CD4-positive, alpha-beta T cell treated with Interleukin-6 for 4 hours (primary cell): ENCODE results near the gene KRTAP2-2.
"Not testable (repeated sequence)": the region's sequence is repeated elsewhere in the genome, so short reads cannot be mapped to it uniquely, and the experiment has no call there.

Experiments used
- DNase-seq: peaks from one replicate; pipeline ENCODE4 v3.0.0-alpha.2; 2020; ENCODE audit warnings: mixed read lengths

KRTAP2-2 gene

GRCh38 chr17:41055130-41055529 is at the start of gene KRTAP2-2:
Gene KRTAP2-2 (minus strand): TSS chr17:41055230. CDS start chr17:41055211, 19 bp downstream.
- not testable (repeated sequence) for DNase-seq

- not testable (repeated sequence) for DNase-seq
These were observed 49.5 kb upstream of the KRTAP2-2 start for GRCh38 chr17:41104386-41105038.

GRCh38 chr17:41103896-41104295 is 48.9 kb upstream of the KRTAP2-2 start:
- no peak for DNase-seq

DNA sequence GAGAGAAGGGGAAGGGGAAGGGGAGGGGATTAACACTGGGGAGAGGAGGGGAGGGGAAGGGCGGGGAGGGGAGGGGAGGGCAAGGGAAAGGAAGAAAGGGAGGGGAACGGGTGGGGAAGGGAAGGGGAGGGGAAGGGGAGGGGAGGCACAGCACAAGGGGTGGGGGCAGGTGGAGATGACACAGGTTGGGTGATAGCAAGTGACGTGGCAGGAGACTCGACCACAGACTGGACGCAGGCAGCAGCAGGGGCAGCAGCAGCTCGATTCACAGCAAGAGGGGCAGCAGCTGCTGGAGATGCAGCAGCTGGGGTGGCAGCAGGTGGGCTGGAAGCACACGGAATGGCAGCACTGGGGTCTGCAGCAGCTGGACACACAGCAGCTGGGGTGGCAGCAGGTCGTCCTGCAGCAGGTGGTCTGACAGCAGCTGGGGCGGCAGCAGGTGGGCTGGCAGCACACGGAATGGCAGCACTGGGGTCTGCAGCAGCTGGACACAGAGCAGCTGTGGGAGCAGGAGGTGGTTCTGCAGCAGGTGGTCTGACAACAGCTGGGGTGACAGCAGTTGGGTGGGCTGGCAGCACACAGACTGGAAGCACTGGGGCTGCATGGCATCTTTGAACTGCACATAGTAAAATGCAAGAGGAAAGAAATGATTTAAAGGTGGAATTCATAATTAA is 46.7 kb upstream of the KRTAP2-2 start, which contains the start of gene KRTAP4-16:
TSS of gene KRTAP4-16 (minus strand) at position 624 of the 674 bp plus-strand sequence. CDS start at position 624, 0 bp downstream.
- DNase-seq: no peak

GRCh38 chr17:41099682-41100480 is 44.9 kb upstream of the KRTAP2-2 start:
- not testable (repeated sequence) for DNase-seq

- DNase-seq: no peak
These were observed 43.5 kb upstream of the KRTAP2-2 start for GRCh38 chr17:41098481-41098880.

- DNase-seq: no peak
These were observed 43.0 kb upstream of the KRTAP2-2 start, which contains the start of gene KRTAP4-8 for GRCh38 chr17:41098042-41098441. Gene KRTAP4-8 (minus strand): TSS chr17:41098142. CDS start chr17:41098084, 58 bp downstream.

DNA sequence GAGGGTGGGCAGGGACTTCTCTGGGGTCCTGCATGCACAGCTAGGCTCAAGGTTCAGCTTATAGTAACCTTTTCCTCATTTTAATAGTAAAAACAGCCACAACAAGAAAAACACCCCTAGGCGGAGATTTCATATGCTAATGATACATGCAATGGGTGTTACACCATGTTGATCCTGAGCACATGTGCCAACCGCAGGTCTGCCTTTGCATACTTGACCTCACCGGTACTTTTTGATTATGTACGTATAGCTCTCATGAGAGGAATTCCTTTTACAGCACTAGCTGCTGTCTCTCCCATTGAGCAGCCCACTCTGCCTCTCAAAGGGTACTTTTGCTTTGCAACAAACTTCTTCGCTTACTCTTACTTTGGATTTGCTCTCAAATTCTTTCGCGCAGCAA is 41.0 kb upstream of the KRTAP2-2 start:
- DNase-seq: no peak

- not testable (repeated sequence) for DNase-seq
These were observed 33.8 kb upstream of the KRTAP2-2 start for GRCh38 chr17:41088760-41089352.

DNA sequence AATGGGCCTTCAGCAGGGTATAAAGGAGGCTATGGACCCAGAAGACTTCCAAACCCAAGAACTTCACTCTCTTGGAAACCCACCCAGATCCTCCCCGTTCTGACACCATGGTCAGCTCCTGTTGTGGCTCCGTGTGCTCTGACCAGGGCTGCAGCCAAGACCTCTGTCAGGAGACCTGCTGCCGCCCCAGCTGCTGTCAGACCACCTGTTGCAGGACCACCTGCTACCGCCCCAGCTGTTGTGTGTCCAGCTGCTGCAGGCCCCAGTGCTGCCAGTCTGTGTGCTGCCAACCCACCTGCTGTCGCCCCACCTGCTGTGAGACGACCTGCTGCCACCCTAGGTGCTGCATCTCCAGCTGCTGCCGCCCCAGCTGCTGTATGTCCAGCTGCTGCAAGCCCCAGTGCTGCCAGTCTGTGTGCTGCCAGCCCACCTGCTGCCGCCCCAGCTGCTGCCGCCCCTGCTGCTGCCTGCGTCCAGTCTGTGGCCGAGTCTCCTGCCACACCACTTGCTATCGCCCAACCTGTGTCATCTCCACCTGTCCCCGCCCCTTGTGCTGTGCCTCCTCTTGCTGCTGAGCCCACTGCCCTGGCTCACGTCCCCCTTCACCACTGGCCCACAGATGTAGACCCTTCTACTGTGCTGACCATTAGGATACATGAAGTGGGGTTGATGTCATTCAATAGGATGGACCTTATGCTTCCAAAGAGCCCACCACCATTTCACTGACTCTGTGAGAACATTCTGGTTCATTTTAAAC is 29.2 kb upstream of the KRTAP2-2 start, which contains the start of gene KRTAP4-7:
TSS of gene KRTAP4-7 (plus strand) at position 51 of the 757 bp plus-strand sequence. CDS start at position 108, 57 bp downstream.
- not testable (repeated sequence) for DNase-seq

DNA sequence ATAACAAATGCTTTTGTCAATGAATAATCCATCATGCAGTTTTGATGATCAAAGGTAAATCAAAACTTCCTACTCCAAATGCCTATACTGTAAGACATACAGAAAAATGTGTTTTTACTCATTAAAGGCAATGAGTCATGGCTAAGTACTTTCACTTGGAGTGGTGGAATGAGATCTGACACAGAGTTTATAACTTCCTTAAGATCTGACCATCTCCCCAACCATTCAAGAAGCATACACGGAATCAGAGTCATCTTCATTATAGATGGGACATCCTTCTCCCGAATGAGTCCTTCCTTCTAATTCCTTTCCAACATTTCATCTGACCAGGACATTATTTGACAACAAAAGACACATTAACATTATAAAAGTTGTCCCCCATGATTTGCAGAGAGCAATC is 28.4 kb upstream of the KRTAP2-2 start:
- not testable (repeated sequence) for DNase-seq

DNA sequence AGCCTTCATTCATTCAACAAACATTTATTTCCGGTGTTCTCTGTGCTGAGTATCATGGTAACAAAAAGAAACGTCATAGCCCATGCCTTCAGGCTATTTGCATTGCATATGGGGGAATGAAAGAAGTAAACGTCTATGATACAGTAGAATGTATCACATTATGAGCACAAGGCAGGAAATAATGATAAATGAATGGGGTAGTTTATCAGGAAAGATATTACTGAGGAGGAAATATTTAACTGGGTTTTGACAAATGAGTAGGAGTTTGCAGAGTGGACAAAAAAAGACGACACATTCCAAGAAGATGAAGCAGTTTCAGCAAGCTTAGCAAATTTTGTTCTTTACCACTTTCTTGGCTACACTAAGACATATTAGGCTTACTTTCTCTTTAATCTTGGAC is 27.6 kb upstream of the KRTAP2-2 start:
- DNase-seq: no peak

DNA sequence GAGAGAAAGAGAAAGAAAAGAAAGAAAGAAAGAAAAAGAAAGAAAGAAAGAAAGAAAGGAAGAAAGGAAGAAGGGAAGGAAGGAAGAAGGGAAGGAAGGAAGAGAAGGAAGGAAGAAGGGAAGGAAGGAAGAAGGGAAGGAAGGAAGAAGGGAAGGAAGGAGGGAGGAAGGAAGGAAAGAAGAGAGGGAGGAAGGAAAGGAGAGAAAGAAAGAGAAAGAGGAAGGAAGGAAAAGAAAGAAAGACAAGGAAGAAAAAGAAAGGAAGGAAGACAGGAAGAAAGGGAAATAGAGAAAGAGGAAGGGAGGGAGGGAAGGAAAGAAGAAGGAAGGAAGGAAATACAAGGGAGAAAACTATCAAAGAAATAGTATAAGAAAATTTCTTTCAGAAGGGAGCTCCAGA is 21.8 kb upstream of the KRTAP2-2 start:
- no peak for DNase-seq

- DNase-seq: no peak
These were observed 18.6 kb upstream of the KRTAP2-2 start for GRCh38 chr17:41073676-41074075.

GRCh38 chr17:41071606-41072360 is 16.8 kb upstream of the KRTAP2-2 start:
- DNase-seq: no peak

- DNase-seq: no peak
These were observed 14.0 kb upstream of the KRTAP2-2 start for GRCh38 chr17:41069031-41069430.

DNA sequence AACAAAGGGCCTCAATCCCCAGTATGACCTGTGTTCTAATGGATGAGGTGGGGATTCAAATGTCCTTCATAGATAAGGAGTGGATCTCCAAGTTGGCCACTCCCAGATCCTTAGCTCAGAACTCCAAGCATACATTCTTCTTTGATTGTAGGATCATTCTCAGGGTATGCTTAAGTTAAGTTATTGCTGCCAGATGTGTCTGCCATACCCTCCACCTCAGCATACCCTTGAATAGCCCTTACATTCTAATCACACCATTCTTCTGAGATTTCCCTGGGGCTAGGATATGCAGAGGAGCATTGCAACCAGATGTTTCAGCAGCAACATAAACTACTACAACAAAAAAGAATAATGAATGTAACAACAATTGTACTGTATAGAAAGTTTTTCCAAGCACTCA is 12.3 kb upstream of the KRTAP2-2 start:
- no peak for DNase-seq

DNA sequence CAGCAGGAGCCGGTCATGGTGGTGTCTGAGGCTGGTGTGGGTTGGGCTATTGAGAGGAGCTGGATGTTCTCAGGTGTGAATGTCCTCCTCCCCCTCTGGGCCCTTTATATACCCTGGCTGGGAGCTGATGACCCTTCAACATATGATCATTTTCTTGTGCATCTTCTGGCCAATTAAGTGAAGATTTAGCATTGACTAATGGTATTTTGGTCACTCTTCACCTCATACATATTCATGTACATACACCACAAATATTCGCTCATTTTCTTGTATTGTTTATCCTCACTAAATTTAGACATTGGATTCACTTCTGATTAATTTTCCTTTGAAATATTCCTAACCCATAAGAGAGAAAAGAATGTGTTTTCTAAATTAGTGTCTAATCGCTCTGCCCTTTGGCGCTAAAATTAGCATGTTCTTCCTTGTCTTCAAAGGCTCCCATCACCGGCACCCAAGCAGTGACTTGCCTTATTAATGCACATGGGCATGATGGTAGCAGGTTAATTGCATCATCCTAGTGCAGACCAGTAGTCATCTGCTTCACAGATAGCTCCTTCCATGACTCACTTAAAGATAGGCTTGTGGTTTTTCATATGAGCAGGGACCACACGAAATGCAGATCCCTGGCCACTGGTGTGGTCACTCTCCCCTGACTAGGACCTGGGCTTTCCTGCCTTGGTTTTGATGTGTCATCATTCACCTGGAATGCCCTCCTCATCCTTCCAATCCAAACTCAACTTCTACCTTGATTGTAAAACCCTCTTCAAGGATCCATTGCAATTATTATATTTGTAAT is 11.0 kb upstream of the KRTAP2-2 start, which contains the start of gene KRTAP2-4:
TSS of gene KRTAP2-4 (minus strand) at position 51 of the 796 bp plus-strand sequence. CDS start at position 17, 34 bp downstream.
- DNase-seq: no peak

DNA sequence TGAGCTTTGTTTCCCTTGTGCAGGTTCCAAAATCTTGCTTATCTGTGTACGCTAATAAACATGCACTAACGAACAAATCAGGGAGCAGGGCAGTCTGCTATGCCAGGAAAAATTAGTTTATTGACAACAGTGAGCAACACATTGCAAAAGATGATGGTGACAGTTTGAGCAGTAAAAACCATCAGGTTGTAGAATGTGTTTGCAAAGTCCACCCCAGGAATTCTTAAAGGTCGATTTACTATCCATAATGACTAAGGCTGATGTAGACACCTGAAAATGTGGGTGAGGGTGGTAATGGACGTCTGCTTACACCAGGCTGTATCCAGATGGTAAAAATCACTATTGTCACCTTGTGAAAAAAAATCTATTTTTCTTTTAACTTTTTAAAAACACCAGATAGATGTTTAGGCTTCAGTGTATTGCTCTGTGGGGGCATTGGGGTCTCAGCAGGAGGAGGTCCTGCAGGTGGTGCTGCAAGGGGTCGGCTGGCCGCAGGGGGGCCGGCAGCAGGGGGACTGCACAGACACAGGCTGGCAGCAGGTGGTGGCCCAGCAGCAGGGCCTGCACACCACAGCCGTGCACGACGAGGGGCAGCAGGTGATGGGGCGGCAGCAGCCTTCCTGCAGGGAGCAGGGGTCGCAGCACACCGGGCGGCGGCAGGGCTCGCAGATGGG is 10.1 kb upstream of the KRTAP2-2 start:
- not testable (repeated sequence) for DNase-seq

GRCh38 chr17:41064301-41064700 is 9.3 kb upstream of the KRTAP2-2 start:
- no peak for DNase-seq
